HL-60 (cell line): ENCODE results near the gene LIX1L.

Experiments used
- DNase-seq, 2 experiments: peaks; one replicate each; pipeline ENCODE4 v3.0.0-alpha.2; 2010 to 2020; ENCODE audit warnings: low read depth in 1 of 2, low spot score in 1 of 2
- H3K27ac ChIP-seq: fragments of 250-450 bp; sonication (Bioruptor Pico); replicated peaks from 2 replicates; pipeline ENCODE4 v1.5.1; 2020; ENCODE audit warnings: mild to moderate bottlenecking, moderate library complexity
- H3K27me3 ChIP-seq: fragments of 250-450 bp; sonication (Bioruptor Pico); 2 replicates; pipeline ENCODE4 v1.5.1; 2021; ENCODE audit warnings: mild to moderate bottlenecking, moderate library complexity; ENCODE audit not compliant: insufficient read depth, poor library complexity, severe bottlenecking
- H3K4me3 ChIP-seq: replicated peaks from 2 replicates; pipeline ENCODE4 v1.5.1; 2011; ENCODE audit warnings: mild to moderate bottlenecking, control low read depth, low read length; ENCODE audit not compliant: insufficient read depth
- GABPA ChIP-seq: IDR thresholded peaks from 2 replicates; pipeline ENCODE4 v1.6.1; 2012; ENCODE audit warnings: low read depth
- POLR2AphosphoS5 ChIP-seq: IDR thresholded peaks from 2 replicates; pipeline ENCODE4 v1.6.1; 2012; ENCODE audit warnings: low read depth
- SPI1 ChIP-seq: IDR thresholded peaks from 2 replicates; pipeline ENCODE4 v1.6.1; 2012; ENCODE audit warnings: low read depth, mild to moderate bottlenecking, borderline replicate concordance
- TF ChIP-seq, protein P1 (sequence below): IDR thresholded peaks from 2 replicates; pipeline ENCODE4 v1.6.1; 2012; ENCODE audit warnings: low read depth; ENCODE audit not compliant: insufficient replicate concordance
- TF ChIP-seq, protein P2 (sequence below): IDR thresholded peaks from one replicate; pipeline ENCODE4 v1.5.1; 2011; ENCODE audit warnings: low read length, control low read depth, inconsistent platforms; ENCODE audit not compliant: insufficient read depth

LIX1L gene

DNA sequence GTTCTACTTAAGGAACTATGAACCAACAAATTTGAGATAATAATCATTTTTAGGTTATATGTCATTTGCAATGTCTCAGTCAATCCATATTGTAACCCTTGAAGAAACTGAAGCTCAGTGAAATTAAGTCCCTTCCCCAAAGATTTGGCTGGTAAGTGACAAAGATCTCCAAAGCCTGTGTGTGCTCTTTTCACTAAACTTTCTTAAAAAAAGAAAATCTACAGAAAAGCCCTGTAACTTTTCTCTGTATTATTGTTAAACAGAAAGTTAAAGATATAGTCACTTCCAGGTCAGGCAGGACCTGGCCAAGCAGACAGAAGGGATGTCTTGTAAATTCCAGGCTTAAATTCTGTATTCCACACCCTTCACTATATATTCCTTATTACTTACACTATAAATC is 1.5 kb downstream of the LIX1L start:
- H3K4me3 ChIP-seq, result peak overlapping the region; percentile 69
- DNase-seq, result no peak
- H3K27ac ChIP-seq, result no peak overlapping the region
- H3K27me3 ChIP-seq, result no peaks in the 10 kb centered on the region
- TF ChIP-seq SPI1 (no peak), GABPA (no peak), POLR2AphosphoS5 (no peak)
- TF ChIP-seq, protein P1, sequence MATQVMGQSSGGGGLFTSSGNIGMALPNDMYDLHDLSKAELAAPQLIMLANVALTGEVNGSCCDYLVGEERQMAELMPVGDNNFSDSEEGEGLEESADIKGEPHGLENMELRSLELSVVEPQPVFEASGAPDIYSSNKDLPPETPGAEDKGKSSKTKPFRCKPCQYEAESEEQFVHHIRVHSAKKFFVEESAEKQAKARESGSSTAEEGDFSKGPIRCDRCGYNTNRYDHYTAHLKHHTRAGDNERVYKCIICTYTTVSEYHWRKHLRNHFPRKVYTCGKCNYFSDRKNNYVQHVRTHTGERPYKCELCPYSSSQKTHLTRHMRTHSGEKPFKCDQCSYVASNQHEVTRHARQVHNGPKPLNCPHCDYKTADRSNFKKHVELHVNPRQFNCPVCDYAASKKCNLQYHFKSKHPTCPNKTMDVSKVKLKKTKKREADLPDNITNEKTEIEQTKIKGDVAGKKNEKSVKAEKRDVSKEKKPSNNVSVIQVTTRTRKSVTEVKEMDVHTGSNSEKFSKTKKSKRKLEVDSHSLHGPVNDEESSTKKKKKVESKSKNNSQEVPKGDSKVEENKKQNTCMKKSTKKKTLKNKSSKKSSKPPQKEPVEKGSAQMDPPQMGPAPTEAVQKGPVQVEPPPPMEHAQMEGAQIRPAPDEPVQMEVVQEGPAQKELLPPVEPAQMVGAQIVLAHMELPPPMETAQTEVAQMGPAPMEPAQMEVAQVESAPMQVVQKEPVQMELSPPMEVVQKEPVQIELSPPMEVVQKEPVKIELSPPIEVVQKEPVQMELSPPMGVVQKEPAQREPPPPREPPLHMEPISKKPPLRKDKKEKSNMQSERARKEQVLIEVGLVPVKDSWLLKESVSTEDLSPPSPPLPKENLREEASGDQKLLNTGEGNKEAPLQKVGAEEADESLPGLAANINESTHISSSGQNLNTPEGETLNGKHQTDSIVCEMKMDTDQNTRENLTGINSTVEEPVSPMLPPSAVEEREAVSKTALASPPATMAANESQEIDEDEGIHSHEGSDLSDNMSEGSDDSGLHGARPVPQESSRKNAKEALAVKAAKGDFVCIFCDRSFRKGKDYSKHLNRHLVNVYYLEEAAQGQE, result no peak
- TF ChIP-seq, protein P2, sequence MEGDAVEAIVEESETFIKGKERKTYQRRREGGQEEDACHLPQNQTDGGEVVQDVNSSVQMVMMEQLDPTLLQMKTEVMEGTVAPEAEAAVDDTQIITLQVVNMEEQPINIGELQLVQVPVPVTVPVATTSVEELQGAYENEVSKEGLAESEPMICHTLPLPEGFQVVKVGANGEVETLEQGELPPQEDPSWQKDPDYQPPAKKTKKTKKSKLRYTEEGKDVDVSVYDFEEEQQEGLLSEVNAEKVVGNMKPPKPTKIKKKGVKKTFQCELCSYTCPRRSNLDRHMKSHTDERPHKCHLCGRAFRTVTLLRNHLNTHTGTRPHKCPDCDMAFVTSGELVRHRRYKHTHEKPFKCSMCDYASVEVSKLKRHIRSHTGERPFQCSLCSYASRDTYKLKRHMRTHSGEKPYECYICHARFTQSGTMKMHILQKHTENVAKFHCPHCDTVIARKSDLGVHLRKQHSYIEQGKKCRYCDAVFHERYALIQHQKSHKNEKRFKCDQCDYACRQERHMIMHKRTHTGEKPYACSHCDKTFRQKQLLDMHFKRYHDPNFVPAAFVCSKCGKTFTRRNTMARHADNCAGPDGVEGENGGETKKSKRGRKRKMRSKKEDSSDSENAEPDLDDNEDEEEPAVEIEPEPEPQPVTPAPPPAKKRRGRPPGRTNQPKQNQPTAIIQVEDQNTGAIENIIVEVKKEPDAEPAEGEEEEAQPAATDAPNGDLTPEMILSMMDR, result no peak

DNA sequence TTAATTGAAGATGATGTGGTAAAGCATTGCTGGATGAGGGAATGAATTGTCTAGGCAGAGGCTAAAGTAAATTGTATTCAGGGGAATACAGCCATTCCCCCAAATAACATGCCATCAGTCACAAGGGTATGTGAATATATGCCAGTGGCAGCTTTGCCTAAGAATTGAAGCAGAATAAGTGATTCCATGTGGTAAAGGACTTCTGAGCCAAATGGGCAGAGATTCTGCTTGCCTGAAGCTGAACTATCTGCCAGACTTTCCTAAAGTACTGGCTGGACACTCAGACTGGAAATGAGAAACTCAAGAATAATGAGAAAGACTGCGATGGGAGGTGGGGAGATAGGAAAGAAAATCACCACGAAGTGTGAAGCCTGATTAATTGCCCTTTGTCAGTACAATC is 2.4 kb downstream of the LIX1L start:
- TF ChIP-seq, protein P2, result no peak
- TF ChIP-seq GABPA, result no peak
- Histone ChIP-seq H3K4me3 (no peak overlapping the region), H3K27ac (no peak overlapping the region), H3K27me3 (no peaks in the 10 kb centered on the region)
- DNase-seq, result no peak

- no peak for DNase-seq
- TF ChIP-seq, protein P2, result no peak
- TF ChIP-seq SPI1 (no peak), GABPA (no peak), POLR2AphosphoS5 (no peak)
- TF ChIP-seq, protein P1, result no peak
- Histone ChIP-seq H3K27me3 (no peaks in the 10 kb centered on the region), H3K4me3 (no peak overlapping the region), H3K27ac (no peak overlapping the region)
Observed at GRCh38 chr1:145953861-145954260, 4.0 kb downstream of the LIX1L start.

GRCh38 chr1:145952903-145953302 is 4.9 kb downstream of the LIX1L start:
- H3K4me3 ChIP-seq, result no peak overlapping the region
- H3K27me3 ChIP-seq, result no peaks in the 10 kb centered on the region

More at GRCh38 chr1:145952903-145953302, 4.9 kb downstream of the LIX1L start:
- TF ChIP-seq POLR2AphosphoS5, result no peak
- TF ChIP-seq, protein P1, result no peak
- TF ChIP-seq, protein P2, result no peak
- DNase-seq, result no peak
- no peak overlapping the region for H3K27ac ChIP-seq
